ENCODE results near the gene NHSL2. TPM values are rescaled to one million over a fixed set of nuclear protein-coding genes. Genes with fewer than 3 reads are reported as not detected.

NHSL2 gene
- total RNA-seq, 2 donors from 2014 or later: 5.5 to 9.3 TPM

DNA sequence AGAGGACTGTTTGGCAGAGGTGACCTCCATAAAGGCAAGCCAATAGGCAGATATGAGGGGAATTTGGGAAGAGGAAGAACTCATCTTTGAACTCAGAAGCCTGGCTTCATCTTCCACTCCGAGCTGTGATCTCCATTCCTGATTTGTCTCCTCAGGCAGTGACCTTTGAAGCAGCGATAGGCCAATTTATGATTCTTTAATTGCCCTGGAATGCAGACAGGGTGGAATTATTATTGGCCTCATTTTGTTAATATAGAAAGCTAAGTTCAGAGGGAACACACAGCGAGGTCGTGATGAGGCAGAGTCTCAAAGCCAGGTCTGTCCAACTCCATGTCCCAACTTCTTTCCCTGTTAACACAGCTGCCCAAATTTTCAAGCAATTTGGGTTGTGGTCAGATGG is 204.2 kb downstream of the NHSL2 start:
- Histone ChIP-seq H3K4me1 (peaks cover 0 to 4% of the 10 kb centered on the region in 2 donors), H3K27me3 (no peaks in the 10 kb centered on the region), H3K27ac (no peak overlapping the region), H3K9me3 (no peaks in the 10 kb centered on the region), H3K36me3 (no peaks in the 10 kb centered on the region), H3K4me3 (no peak overlapping the region)
- no peak for DNase-seq (ENCODE audit: low spot score)
- TF ChIP-seq, protein P1, sequence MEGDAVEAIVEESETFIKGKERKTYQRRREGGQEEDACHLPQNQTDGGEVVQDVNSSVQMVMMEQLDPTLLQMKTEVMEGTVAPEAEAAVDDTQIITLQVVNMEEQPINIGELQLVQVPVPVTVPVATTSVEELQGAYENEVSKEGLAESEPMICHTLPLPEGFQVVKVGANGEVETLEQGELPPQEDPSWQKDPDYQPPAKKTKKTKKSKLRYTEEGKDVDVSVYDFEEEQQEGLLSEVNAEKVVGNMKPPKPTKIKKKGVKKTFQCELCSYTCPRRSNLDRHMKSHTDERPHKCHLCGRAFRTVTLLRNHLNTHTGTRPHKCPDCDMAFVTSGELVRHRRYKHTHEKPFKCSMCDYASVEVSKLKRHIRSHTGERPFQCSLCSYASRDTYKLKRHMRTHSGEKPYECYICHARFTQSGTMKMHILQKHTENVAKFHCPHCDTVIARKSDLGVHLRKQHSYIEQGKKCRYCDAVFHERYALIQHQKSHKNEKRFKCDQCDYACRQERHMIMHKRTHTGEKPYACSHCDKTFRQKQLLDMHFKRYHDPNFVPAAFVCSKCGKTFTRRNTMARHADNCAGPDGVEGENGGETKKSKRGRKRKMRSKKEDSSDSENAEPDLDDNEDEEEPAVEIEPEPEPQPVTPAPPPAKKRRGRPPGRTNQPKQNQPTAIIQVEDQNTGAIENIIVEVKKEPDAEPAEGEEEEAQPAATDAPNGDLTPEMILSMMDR (IDR thresholded peaks at IDR 0.05): no peak

GRCh38 chrX:72115380-72115779 is 204.7 kb downstream of the NHSL2 start:
- no peak for DNase-seq (ENCODE audit: low spot score)
- no peak overlapping the region for H3K4me3 ChIP-seq
- peaks cover 0 to 4% of the 10 kb centered on the region in 2 donors for H3K4me1 ChIP-seq
- H3K9me3 ChIP-seq: no peaks in the 10 kb centered on the region
- no peaks in the 10 kb centered on the region for H3K36me3 ChIP-seq
- no peaks in the 10 kb centered on the region for H3K27me3 ChIP-seq
- TF ChIP-seq, protein P1 (IDR thresholded peaks at IDR 0.05): no peak
- no peak overlapping the region for H3K27ac ChIP-seq

- Histone ChIP-seq H3K27ac (no peak overlapping the region), H3K36me3 (no peaks in the 10 kb centered on the region), H3K27me3 (no peaks in the 10 kb centered on the region), H3K4me3 (no peak overlapping the region), H3K4me1 (peaks cover 0 to 16% of the 10 kb centered on the region in 2 donors), H3K9me3 (no peaks in the 10 kb centered on the region)
- TF ChIP-seq, protein P1 (IDR thresholded peaks at IDR 0.05): no peak
- DNase-seq (ENCODE audit: low spot score): no peak
Observed at GRCh38 chrX:72117636-72118210, 207.1 kb downstream of the NHSL2 start.

DNA sequence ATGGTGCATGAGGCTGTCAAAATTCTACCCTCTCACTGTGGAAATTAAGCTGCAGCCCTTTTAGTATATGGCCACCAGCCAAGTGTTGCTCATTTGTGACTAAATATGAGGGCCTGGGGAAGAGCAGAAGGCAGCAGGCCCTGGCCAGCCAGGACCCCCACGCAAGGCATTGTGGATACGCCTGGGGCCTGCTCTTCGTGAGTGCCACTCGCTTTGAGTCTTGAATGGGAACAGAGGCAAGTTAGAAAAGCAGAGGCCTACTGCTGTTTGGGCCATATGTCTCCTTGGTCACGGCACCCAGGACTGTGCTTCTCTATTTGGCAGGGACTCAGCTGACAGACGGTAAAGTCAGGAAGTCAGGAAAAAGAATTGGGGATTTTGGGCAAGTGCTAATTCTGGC is 210.2 kb downstream of the NHSL2 start:
- DNase-seq (ENCODE audit: low spot score): no peak
- Histone ChIP-seq H3K9me3 (no peaks in the 10 kb centered on the region), H3K27ac (peak overlapping the region; percentile 62 to 63), H3K36me3 (no peaks in the 10 kb centered on the region), H3K27me3 (no peaks in the 10 kb centered on the region), H3K4me1 (peaks cover 0 to 32% of the 10 kb centered on the region in 2 donors), H3K4me3 (no peak overlapping the region)
- TF ChIP-seq, protein P1 (IDR thresholded peaks at IDR 0.05): no peak

- peak overlapping the region; percentile 62 to 63 for H3K27ac ChIP-seq
- no peaks in the 10 kb centered on the region for H3K27me3 ChIP-seq
- no peak overlapping the region for H3K4me3 ChIP-seq
- TF ChIP-seq, protein P1 (IDR thresholded peaks at IDR 0.05): no peak
- H3K9me3 ChIP-seq: no peaks in the 10 kb centered on the region
- DNase-seq (ENCODE audit: low spot score): peak; percentile 85
- H3K4me1 ChIP-seq: peaks cover 0 to 38% of the 10 kb centered on the region in 2 donors
- H3K36me3 ChIP-seq: no peaks in the 10 kb centered on the region
Observed at GRCh38 chrX:72121383-72121782, 210.7 kb downstream of the NHSL2 start.
